GM18861 (cell line): ENCODE data around the gene TMEM143.
"Not testable (repeated sequence)": the region's sequence is repeated elsewhere in the genome, so short reads cannot be mapped to it uniquely, and the experiment has no call there.

Experiments
- ATAC-seq: cut with Tn5 transposase; IDR thresholded peaks from one replicate; pipeline ENCODE4 v1.9.1; 2021; ENCODE audit not compliant: unreplicated experiment

TMEM143 gene

DNA sequence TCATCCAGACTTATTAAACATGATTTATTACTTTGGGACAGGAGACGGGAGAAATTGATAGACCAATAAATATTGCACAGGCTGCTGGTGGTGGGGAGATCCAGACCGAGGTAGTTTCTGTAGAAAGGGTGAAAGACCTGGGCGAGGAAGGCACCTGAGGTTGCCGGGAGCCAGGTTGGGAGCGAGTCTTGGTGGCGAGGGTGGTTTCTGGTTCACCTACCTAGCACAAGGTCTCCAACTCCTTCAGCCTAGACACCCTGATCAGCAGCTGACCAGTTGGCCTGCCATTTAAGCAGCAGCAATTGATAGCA lies 31.4 kb downstream of the TMEM143 start:
- no peak for ATAC-seq

DNA sequence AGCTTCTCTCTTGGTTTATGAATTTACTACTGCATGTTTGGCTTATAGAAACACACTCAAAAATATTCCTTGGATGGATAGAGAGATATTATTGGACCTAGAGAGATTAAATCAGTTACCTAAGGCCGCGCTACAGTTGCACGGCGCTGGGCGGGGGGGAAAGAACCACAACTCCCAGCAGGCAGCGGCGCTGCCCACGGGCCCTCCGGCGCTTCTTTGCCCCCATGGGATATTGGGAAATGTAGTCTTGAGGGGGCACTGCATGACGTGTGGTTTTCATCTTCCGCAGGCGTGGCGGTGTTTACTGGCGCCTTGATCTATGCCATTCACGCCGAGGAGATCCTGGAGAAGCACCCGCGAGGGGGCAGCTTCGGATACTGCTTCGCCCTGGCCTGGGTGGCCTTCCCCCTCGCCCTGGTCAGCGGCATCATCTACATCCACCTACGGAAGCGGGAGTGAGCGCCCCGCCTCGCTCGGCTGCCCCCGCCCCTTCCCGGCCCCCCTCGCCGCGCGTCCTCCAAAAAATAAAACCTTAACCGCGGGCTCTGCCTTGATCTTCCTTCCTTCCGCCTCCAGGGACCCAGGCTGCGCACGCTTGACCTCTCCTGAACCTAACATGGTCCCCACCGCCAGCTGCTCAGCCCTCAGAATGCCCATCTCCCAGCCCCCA lies 33.6 kb downstream of the TMEM143 start:
- no peak for ATAC-seq

DNA sequence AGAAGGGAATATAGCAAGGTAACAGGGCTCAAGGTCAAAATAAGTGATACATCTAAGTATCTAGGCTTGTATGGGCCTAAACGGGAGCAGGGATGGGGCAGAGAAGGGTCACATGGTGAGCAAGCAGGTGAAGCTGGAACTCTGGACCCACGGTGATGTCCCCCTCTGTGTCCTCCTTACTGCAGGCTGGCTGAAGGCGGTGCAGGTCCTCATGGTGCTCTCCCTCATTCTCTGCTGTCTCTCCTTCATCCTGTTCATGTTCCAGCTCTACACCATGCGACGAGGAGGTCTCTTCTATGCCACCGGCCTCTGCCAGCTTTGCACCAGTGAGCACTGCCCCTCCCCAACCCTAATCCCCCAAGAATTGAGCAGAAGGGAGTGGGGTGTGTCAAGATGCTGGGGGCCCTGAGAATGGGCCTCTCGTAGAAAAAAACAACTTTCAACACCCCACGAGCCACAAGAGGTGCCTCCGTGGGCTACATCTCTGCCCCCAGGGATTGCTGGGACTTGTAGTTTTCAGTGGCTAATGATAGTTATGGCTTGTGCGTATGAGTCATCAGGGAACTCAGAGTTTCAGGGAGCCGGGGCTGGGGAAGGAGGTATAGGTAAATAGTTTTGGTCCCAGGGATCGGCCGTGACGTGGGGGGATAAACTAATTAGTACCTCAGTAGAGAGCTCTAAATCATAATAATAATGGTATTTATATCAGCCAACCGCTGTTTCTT lies 34.4 kb downstream of the TMEM143 start:
- no peak for ATAC-seq

DNA sequence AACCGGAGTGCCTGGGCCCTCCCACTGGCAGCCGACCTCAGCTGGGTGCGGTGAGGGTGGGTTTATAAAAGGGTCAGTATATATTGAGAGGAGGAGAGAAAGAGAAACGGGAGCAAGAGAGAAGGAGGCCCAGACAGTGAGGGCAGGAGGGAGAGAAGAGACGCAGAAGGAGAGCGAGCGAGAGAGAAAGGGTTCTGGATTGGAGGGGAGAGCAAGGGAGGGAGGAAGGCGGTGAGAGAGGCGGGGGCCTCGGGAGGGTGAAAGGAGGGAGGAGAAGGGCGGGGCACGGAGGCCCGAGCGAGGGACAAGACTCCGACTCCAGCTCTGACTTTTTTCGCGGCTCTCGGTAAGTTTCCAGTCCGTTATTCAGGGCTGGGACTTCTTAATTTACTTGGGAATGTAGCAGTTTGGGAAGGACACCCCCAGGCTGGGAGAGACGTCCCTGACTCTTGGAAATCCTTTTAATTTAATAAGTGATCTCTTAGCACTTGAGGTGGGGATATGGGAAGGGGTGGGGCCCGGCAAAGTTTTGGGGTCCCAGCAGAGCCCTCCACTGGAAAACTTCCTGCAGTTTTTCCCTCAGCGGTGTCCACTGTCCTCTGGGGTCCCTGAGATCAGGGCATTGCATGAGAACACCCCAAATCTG lies 38.4 kb downstream of the TMEM143 start, which contains the start of gene EMP3:
EMP3 (plus strand) TSS at position 288 of the 646 bp plus-strand sequence. CDS start 1,293 bp downstream, outside the sequence.
- no peak for ATAC-seq

DNA sequence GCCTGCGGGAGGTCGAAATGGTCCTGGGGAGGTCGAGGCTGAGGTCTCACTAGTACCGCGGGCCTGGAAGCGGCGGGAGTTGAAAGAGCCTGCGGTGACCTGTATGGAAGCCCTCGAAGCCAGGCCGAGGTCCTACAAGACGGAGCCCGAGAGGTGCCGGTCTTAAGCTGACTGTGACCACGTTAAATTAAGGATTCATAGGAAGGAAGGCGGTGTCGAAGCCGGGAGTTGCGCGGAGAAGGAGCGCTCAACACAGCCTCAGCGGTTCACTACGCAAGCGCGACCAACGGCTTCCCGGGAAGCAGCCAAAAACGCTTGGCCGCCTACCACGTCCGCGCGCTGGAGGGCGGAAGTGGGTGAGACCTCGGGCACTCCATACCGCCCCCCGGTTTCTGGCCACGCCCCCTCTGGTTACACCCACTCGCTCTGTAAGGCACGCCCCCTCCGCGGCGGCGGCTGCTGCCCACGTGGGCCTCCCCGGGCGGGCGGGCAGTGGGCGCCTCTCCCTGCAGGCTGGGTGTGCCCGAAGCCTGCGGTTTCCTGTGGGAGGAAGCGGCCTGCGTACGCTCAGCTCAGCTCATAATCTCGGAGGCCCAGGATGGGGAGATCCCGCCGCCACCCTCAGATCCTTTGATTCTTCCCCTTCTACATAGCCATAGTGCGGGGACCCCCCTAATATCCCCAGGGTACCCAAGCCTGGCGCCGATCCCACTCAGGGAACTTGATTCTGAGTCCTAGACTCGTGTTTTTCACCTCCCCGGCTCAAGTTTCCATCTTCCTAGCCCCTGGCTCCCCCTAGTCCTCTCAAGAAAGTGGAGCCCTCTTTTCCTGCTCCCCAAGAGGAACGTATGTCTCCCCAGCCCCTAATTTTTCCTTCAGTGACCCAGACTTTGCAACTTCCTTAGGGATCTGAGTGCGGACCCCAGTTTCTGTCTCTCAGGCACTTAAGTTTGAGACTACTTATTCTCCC lies 41.8 kb downstream of the TMEM143 start:
- ATAC-seq = peak; percentile 52

DNA sequence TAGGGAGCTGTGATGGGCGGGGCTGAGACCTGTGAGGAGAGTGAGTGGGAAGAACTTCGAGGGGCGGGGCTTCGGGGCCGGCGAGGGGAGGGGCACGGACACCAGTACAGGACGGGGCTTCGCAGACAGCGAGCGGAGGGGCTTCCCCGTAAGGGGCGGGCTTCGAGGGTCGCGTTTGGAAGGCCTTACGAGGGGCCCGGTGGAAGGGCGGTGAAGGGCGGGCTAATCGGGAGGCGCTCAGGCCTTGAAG lies 42.4 kb downstream of the TMEM143 start:
- peak; percentile 31 for ATAC-seq

DNA sequence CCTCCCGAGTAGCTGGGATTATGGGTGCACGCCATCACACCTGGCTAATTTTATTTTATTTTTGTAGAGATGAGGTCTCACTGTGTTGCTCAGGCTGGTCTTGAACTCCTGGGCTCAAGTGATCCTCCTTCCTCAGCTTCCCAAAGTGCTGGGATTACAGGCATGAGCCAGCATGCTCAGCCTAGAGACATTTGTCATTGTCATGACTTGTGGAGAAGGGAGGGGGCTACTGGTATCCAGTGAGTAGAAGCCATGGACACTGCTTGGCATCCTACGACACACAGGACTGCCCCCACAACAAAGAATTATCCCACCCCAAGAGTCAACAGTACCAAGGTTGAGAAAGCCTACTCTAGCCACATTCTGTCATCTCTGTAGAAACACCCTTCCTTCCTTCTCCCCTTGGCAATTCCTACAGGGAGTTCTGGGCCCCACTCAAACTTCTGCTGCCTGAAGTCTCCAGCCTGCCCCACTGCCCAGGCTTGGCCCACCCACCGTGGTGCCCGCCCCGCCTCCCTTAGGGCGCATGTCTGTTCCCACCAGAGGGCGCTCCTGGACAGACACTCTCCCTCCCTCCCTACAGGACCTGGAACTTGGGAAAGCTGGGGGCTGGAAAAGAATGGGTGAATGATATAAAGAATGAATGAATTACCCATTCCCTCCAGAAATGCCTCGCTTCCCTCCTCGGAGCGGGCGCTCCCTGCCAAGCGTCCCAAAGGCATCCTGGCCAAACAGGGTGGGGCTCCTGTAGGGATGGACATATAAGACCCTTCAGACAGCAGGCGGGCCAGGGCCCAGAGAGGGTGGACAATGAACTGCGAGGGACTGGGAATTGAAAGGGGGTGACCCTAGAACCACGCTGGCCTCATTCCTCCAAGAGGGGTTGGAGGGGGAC lies 43.8 kb downstream of the TMEM143 start:
- no peak for ATAC-seq

DNA sequence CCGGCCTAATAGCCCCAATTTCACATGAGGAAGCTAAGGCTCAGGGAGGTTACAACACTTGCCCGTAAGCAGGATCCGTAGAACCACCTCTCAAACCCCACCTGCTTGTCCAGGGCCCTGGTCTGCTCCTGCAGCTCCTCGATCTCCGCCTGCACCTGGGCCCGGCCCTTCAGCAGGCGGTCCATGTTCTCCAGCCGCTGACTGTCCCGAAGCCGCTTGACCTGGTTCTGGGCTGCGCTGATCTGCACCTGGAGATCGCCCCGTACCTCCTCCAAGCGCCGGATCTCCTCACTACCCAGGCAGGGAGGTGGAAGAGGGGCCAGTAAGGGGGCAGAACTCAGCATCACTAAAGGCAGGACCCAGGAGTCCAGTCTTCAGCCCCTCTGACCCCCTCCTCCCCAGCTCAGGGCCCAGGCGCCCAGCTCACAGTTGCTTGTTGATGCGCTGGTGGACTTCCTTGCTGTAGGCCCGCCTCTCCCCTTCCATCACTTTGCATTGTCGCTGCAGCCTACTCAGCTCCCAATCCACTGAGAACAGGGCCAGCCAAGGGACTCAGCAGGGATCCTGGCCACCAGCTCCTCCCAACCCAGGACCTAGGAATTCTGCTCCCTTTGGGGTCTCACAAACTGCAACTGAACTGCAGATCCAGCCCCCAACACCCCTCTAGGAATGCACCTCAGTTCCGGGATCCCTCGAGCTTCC lies 45.3 kb downstream of the TMEM143 start:
- ATAC-seq = no peak

DNA sequence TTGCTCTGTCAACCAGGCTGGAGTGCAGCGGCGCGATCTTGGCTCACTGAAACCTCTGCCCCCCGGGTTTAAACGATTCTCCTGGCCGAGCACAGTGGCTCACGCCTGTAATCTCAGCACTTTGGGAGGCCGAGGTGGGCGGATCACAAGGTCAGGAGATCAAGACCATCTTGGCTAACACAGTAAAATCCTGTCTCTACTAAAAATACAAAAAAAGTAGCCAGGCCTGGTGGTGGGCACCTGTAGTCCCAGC lies 46.1 kb downstream of the TMEM143 start:
- ATAC-seq = not testable (repeated sequence)

DNA sequence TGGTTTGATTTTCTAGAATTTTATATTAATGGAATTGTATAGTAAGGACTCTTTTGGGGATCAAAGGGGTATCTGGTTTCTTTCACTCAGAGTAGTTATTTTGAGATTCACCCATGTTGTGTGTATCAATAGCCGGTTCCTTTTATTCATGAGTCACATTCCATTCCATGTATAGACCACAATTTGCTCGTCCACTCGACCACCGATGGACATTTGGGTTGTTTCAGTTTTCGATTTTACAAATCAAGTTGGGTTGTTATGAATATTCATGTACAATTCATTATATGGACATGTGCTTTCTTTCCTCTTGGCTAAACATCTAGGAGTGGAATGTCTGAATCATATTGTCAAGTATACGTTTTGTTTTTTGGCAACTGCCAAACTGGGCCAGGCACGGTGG lies 48.0 kb downstream of the TMEM143 start:
- no peak for ATAC-seq

DNA sequence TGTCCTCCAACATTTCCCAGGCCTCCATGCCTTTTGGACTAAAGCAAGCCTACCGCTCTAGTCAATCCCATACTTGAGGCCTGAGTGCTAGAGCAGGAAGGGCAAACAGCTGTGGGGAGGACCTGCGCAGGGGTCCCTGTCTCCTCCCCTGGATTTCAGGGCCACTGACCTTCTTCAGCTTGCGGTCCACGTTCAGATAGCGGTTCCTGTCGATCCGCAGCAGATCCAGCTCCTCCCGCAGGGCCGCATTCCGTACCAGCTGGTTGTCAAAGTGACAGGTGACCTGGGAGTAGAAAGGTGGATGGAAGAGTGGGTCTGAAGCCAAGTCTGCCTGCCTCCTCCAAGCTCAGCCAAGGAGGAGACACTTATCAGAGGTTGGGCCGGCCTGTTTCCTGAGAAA lies 52.4 kb downstream of the TMEM143 start:
- no peak for ATAC-seq

DNA sequence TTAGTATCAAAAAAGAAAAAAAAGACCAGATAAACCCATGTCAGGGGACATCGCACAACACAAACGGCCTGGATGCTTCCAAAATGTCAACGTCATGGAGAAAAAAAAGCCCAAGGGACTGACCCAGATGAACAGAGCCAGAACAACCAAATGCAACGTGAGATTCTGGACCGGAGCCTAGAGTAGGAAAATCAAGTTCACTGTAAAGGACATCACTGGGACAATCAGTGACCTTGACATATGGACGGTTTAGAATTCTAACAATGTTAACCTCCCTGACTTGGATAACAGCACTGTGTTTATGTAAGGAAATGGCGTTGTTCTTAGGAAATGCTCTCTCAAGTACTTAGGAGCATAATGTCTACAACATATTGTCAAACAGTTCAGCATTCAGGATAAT lies 53.5 kb downstream of the TMEM143 start:
- ATAC-seq = no peak

DNA sequence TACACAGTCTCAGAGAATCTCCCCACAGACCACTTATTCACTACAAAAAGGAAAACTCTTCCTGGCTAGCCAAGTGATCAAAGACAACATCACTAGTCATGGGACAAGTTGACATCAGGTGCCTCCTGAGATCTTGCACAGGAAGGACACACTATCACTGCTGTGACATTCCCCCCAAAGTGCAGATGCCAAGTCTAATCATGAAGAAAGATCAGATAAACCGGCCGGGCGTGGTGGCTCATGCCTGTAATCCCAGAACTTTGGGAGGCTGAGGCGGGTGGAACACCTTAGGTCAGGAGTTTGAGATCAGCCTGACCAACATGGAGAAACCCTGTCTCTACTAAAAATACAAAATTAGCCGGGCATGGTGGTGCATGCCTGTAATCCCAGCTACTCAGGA lies 54.0 kb downstream of the TMEM143 start:
- ATAC-seq = not testable (repeated sequence)

DNA sequence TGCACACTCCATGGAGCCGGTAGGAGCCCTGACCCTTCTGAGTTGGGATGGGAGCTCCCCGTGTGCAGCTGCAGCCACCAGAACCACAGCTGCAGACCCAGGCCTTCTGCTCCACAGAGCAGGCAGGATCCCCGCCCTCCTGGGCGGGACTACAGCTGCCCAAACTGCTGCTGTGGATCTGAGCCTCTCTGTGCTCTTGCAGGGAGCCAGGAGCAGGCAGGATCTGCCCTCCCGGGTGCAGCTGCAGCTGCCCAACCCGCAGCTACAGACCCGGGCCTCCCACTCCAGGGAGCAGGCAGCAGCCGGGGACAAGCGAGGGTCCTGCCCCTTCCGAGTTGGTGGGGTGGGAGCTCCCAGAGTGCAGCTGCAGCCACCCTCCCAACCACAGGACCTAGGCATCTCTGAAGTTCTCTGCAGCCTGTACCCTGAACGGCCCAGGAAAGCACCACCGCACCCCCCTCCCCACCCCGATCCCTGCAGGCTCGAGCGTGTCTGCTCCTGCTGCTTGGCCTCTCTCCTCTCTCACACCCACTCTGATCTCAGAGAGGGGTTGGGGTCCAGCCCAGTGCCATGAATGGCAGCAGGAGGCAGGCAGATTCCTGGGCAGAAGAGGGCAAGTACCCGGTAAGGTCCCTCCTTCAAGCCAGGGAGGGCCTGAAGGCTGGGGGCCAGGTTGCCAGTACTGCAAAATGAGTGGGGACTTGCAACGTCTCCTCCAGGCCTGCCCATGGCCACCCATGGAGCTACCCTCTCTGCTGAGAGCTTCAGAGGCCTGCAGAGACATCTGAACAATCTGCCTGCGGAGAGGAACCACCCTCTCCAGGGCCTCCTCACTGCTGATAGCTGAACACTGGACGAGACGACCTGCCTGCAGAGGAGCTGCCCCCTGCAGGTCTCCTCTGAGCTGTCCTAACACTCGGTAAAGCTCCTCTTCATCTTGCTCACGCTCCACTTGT lies 54.8 kb downstream of the TMEM143 start:
- no peak for ATAC-seq

DNA sequence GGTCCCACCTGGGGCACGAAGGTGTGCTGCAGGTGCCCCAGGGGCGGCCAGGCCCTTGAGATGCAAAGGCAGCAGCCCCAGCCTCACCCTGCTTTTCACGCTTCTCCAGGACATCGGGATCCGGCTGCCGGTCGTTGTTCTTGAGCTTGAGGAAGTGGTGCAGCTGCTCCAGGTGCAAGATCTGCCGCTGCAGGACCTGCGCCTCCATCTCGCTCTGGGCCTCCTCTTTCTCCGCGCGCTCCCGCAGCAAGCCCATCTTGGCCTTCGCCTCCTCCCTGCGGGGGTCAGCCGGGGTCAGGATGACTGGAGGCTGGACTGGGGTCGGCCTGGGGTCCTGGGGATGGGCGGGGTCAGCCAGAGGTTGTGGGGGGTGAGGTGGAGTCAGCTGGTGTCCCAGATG lies 59.9 kb downstream of the TMEM143 start:
- ATAC-seq = no peak

DNA sequence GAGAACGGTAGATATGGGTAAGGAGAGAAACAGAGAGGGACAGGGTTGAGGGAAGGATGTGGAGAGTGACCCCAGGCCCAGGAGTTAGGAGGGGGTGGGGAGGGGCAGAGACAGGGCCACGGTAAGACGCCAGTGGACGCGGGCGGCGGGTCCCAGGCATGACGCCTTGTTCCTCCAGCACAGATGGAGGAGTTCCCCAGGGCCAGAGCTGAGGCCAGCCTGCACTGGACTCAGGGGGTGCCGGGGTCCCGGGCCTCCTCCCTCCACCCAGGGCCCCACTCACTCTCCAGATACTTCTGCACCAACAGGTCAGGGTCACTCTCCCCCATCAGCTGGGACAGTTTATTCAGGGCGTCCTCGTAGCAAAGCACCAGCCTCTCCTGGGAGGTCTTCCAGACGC lies 60.4 kb downstream of the TMEM143 start:
- no peak for ATAC-seq

DNA sequence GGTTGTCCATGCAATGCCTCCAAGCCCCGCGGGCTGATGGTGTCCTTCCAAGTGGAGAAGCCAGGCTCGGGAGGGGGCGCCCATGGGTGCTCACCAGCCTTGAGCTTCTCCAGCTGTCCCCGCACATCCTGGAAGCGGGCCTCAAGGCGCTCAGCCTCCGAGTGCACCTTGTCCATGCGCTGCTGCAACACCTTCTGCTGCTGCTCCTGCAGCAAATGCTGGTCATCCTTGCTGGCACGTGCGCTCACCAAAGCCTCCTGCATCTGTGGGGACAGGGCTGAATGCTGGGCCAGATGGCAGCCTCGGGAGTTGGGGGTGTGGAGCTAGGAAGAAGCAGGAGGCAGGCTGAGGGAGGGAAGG lies 61.2 kb downstream of the TMEM143 start:
- ATAC-seq = no peak

DNA sequence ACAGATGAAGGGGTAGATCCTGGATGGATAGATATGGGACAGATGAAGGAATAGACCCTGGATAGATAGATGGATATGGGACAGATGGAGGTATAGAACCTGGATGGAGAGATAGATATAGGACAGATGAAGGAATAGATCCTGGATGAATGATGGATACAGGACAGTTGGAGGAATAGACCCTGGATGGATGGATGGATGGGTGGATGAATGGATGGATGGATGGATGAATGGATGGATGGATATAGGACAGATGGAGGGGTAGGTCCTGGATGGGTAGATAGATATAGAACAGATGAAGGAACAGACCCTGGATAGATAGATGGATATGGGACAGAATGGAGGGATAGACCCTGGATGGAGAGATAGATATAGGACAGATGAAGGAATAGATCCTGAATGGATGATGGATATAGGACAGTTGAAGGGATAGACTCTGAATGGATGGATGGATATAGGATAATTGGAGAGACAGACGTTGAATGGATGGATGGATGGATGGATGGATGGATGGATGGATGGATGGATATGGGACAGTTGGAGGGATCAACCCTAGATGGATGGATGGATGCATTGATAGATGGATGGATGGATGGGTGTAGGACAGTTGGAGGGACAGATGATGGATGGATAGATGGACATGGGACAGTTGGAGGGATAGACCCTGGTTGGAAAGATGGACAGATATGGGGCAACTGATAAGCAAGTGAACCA lies 61.7 kb downstream of the TMEM143 start:
- no peak for ATAC-seq
